CD4-positive, CD25-positive, alpha-beta regulatory T cell (primary cell): Measurements from ENCODE around the gene PRH2. TPM values are rescaled to one million over a fixed set of nuclear protein-coding genes. Genes with fewer than 3 reads are reported as not detected.

Source experiments
- polyA plus RNA-seq, 4 donors: library from polyadenylated mRNA; unstranded; fragments of 300-500 nt; fragmentation: Illumina TruSeq; gene quantifications; one replicate each; pipeline ENCODE4 v1.2.3, GENCODE V29; 2021
- total RNA-seq: library from RNA; stranded (reverse); gene quantifications from one replicate; pipeline ENCODE4 v1.2.3, GENCODE V29; 2022

Gene PRH2
- total and polyA plus RNA-seq, 5 donors from 2014 or later, result not detected

Other genes starting within 250 kb of the PRH2 start
- 12.2 TPM for gene YBX3, start 205.9 kb upstream of the PRH2 start, total RNA-seq
- gene YBX3, start 205.9 kb upstream of the PRH2 start, polyA plus RNA-seq, result 1 to 10 TPM; 2.3 to 5.2 (median 3.2) TPM
- not detected for gene TAS2R7, start 126.6 kb upstream of the PRH2 start, total RNA-seq
- not detected for gene TAS2R7, start 126.6 kb upstream of the PRH2 start, polyA plus RNA-seq
- not detected for gene TAS2R8, start 122.0 kb upstream of the PRH2 start, total RNA-seq
- not detected for gene TAS2R8, start 122.0 kb upstream of the PRH2 start, polyA plus RNA-seq
- gene TAS2R9, start 119.1 kb upstream of the PRH2 start, total RNA-seq, result not detected
- under 1 TPM in 1 of 4 donors, not detected in 3; 0.22 TPM for gene TAS2R9, start 119.1 kb upstream of the PRH2 start, polyA plus RNA-seq
- not detected for gene TAS2R10, start 102.9 kb upstream of the PRH2 start, total RNA-seq
- gene TAS2R10, start 102.9 kb upstream of the PRH2 start, polyA plus RNA-seq, result not detected
- gene PRR4, start 79.8 kb upstream of the PRH2 start, total RNA-seq, result 1.6 TPM
- gene PRR4, start 79.8 kb upstream of the PRH2 start, polyA plus RNA-seq, result 1 to 10 TPM in 2 of 4 donors, under 1 TPM in 2; 0.51 to 2.4 (median 1.0) TPM
- gene PRH1, start 45.0 kb upstream of the PRH2 start, total RNA-seq, result 26.9 TPM
- 10 to 100 TPM in 2 of 4 donors, 1 to 10 TPM in 2; 7.1 to 13.5 (median 8.8) TPM for gene PRH1, start 45.0 kb upstream of the PRH2 start, polyA plus RNA-seq
- 1.4 TPM for gene TAS2R13, start 19.7 kb upstream of the PRH2 start, total RNA-seq
- gene TAS2R13, start 19.7 kb upstream of the PRH2 start, polyA plus RNA-seq, result not detected
- 2.5 TPM for gene TAS2R14, start 10.0 kb downstream of the PRH2 start, total RNA-seq
- gene TAS2R14, start 10.0 kb downstream of the PRH2 start, polyA plus RNA-seq, result under 1 TPM; 0.26 to 0.96 (median 0.80) TPM
- 1.6 TPM for gene TAS2R50, start 57.7 kb downstream of the PRH2 start, total RNA-seq
- not detected for gene TAS2R50, start 57.7 kb downstream of the PRH2 start, polyA plus RNA-seq
- gene TAS2R20, start 69.1 kb downstream of the PRH2 start, total RNA-seq, result 2.2 TPM
- under 1 TPM in 2 of 4 donors, not detected in 2; 0.12 to 0.39 TPM for gene TAS2R20, start 69.1 kb downstream of the PRH2 start, polyA plus RNA-seq
- gene TAS2R19, start 93.4 kb downstream of the PRH2 start, total RNA-seq, result 1.2 TPM
- under 1 TPM in 2 of 4 donors, not detected in 2; 0.32 to 0.73 TPM for gene TAS2R19, start 93.4 kb downstream of the PRH2 start, polyA plus RNA-seq
- gene TAS2R31, start 102.2 kb downstream of the PRH2 start, total RNA-seq, result 4.2 TPM
- gene TAS2R31, start 102.2 kb downstream of the PRH2 start, polyA plus RNA-seq, result under 1 TPM in 3 of 4 donors, not detected in 1; 0.17 to 0.58 (median 0.47) TPM
- gene TAS2R46, start 133.1 kb downstream of the PRH2 start, total RNA-seq, result 2.8 TPM
- gene TAS2R46, start 133.1 kb downstream of the PRH2 start, polyA plus RNA-seq, result under 1 TPM in 1 of 4 donors, not detected in 3; 0.26 TPM
- 0.79 TPM for gene TAS2R43, start 163.1 kb downstream of the PRH2 start, total RNA-seq
- gene TAS2R43, start 163.1 kb downstream of the PRH2 start, polyA plus RNA-seq, result not detected
- 7.2 TPM for gene TAS2R30, start 205.4 kb downstream of the PRH2 start, total RNA-seq
- not detected for gene TAS2R30, start 205.4 kb downstream of the PRH2 start, polyA plus RNA-seq
- 9.3 TPM for gene SMIM10L1, start 242.0 kb downstream of the PRH2 start, total RNA-seq
- gene SMIM10L1, start 242.0 kb downstream of the PRH2 start, polyA plus RNA-seq, result 10 to 100 TPM in 2 of 4 donors, 1 to 10 TPM in 2; 6.3 to 15.1 (median 10.0) TPM